GM18951 (cell line): ENCODE measurements around the gene CCSER1.

Experiments
- POLR2A ChIP-seq: IDR thresholded peaks from 4 replicates; pipeline ENCODE4 v1.6.1; 2011; ENCODE audit warnings: mild to moderate bottlenecking; ENCODE audit not compliant: insufficient read length, insufficient read depth; ENCODE audit errors: extremely low read depth
- in situ Hi-C: fragments of 300-500 bp; cut with MboI; formaldehyde crosslinking; loops from one replicate; pipeline ENCODE4 v1.12.0; 2022; ENCODE audit warnings: low sequenced_read_pairs, mixed read lengths, inconsistent platforms; ENCODE audit not compliant: unreplicated experiment

CCSER1 gene

GRCh38 chr4:90733211-90733610 is 606.0 kb downstream of the CCSER1 start:
- TF ChIP-seq POLR2A: no peak
- in situ Hi-C loops: no loop called here

DNA sequence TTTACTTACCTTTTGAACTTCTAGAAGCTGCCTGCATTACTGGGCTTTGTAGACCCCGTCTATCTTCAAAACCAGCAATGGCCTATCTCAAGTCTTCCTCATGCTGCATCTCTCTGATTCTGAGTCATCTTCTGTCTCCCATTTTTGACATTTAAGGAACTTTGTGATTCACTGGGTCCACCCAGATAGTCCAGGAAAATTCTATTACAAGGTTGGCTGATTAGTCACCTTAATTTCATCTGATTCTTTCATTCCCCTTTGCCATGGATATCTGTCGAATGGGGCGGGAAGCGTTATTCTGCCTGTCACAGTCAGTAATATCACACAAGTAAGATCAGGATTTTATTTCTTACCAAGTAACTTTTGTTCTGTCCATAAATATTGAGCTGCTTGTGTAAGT is 618.0 kb downstream of the CCSER1 start:
- in situ Hi-C loops: no loop called here
- no peak for TF ChIP-seq POLR2A

GRCh38 chr4:90753068-90753467 is 625.9 kb downstream of the CCSER1 start:
- in situ Hi-C loops: no loop called here

DNA sequence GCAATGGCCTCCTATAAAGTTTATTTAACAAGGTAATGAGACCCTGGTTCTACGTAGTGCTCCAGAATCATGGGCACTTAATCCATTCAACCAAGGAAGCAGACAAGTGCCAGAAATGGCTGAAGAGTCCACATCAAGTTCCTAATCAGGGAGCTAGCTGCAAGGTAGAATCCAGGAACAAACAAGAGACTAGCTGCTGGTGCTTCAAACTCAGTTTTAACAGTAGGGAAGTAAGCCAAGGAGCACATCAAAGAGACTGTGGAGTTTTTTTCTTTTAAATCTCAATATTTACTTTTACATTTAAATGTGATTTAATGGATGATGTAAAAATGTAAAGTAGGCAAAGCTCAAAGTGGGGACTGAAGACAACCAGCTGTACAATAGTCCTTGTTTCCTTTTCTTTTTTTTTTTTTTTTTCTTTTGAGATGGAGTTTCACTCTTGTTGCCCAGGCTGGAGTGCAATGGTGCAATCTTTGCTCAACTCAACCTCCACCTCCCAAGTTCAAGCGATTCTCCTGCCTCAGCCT is 630.4 kb downstream of the CCSER1 start:
- in situ Hi-C loops: no loop called here

More at GRCh38 chr4:90753068-90753467, 625.9 kb downstream of the CCSER1 start:
- no peak for TF ChIP-seq POLR2A

GRCh38 chr4:90760059-90760458 is 632.9 kb downstream of the CCSER1 start:
- in situ Hi-C loops: no loop called here
- TF ChIP-seq POLR2A: no peak

More for the DNA sequence above, 630.4 kb downstream of the CCSER1 start:
- TF ChIP-seq POLR2A: no peak

GRCh38 chr4:90766837-90767236 is 639.6 kb downstream of the CCSER1 start:
- TF ChIP-seq POLR2A: no peak
- in situ Hi-C loops: no loop called here

GRCh38 chr4:90769251-90769650 is 642.1 kb downstream of the CCSER1 start:
- in situ Hi-C loops: no loop called here

DNA sequence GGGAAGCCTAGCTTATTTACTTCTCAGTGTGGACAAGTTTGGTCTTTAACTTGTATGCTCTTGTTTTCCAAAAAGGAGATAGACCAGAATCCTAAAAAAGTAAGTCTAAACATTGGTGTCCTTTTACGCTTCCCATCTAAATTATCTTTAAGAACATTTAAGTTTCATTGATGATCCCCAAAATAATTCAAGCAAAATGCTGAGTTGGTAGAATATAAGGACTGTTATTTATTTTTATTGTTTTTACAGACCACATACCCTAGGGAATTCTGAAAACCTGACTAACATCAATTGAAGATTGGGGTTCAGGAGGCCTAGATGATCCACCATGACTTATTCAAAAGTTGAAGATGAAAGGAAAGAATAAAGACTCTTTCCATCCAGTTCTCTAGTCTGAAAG is 653.0 kb downstream of the CCSER1 start:
- in situ Hi-C loops: no loop called here
- no peak for TF ChIP-seq POLR2A

More at GRCh38 chr4:90769251-90769650, 642.1 kb downstream of the CCSER1 start:
- TF ChIP-seq POLR2A: no peak

DNA sequence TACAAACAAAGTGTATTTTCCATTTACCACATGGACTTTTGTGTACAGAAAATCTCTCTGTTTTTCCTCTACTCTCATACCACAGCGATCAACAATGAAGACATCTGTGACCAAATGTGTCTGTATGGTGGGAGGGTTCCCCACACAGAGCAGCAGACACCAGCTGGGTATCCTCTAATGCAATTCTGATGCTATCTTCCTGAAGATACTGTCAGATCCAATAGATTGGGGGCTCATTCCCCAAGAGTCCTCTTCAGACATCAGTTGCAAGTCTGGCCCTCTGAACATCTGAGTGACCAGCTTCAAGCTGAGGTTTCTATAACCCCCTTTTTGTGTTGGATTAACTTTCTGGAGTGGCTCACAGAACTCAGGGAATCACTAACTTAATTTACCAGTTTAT is 659.4 kb downstream of the CCSER1 start:
- in situ Hi-C loops: no loop called here
- TF ChIP-seq POLR2A: no peak

- no peak for TF ChIP-seq POLR2A
- in situ Hi-C loops: no loop called here
Observed at GRCh38 chr4:90792696-90793095, 665.5 kb downstream of the CCSER1 start.

GRCh38 chr4:90798948-90799347 is 671.8 kb downstream of the CCSER1 start:
- TF ChIP-seq POLR2A: no peak
- in situ Hi-C loops: no loop called here

DNA sequence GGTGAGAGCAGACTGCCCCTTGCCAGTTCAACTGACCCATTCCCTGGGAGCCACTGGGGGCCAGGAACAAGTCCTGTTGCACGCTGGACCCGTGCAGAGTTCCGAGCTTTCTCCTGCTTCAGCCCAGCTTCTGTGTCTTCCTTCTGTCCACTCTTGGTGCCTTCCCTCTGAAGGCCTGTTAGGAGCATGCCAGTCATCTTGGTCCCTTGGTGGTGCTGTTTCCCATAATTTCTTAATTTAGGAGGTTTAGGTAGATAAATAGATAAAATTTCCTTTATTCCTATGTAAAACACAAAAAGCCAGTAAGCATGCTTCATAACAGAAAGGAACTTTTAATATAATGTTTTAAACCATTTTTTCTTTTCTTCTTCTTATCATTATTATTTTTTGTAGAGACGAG is 672.7 kb downstream of the CCSER1 start:
- in situ Hi-C loops: no loop called here
- no peak for TF ChIP-seq POLR2A

DNA sequence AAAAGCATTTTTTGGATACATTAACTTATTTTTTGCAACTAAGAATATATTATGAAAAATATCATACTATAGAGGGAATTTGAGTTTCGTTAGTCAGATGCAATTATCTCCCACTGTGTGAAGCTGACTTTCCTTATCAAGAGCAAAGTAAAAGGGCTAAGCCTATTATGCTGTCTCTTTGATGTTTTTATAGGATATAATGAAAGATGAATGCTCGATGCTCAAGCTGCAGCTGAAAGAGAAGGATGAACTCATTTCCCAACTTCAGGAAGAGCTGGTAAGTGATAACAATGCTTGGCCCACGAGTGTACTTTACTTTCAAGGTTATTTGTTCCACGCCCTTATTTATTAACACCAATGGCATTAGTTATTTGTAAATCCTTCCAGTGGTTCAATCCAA is 688.4 kb downstream of the CCSER1 start:
- in situ Hi-C loops: no loop called here
- no peak for TF ChIP-seq POLR2A

DNA sequence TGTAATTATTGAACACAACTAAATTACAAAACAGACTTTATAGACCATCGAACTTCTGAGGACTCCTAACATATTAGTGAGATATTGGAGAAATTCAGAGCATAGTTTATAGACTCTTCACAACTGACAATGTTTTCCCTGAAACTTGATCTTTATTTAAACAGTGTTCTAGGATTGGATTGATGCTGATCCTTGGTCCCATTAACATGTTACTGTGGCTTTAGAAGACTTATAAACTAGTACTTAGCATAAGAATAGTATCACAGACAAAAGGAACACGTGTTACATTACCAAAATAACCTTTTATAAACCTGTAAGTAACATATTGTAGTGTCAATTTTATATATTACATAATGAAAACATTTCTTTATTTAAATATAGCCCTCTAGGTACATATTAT is 689.6 kb downstream of the CCSER1 start:
- TF ChIP-seq POLR2A: no peak
- in situ Hi-C loops: no loop called here
